HK-2 (cell line): Measurements from ENCODE around the gene PHAX.
"Not testable (repeated sequence)": the region's sequence is repeated elsewhere in the genome, so short reads cannot be mapped to it uniquely, and the experiment has no call there.

Experiments used
- DNase-seq: peaks from one replicate; pipeline ENCODE4 v3.0.0-alpha.2; 2018; ENCODE audit not compliant: unreplicated experiment

The PHAX gene

GRCh38 chr5:126656401-126657007 is 55.8 kb downstream of the PHAX start:
- DNase-seq: no peak

GRCh38 chr5:126658561-126658960 is 57.8 kb downstream of the PHAX start:
- DNase-seq: no peak

- DNase-seq: no peak
These were observed 59.2 kb downstream of the PHAX start for GRCh38 chr5:126659805-126660482.

- no peak for DNase-seq
These were observed 63.8 kb downstream of the PHAX start for GRCh38 chr5:126664586-126664985.

- DNase-seq: not testable (repeated sequence)
These were observed 69.4 kb downstream of the PHAX start for GRCh38 chr5:126670109-126670508.

DNA sequence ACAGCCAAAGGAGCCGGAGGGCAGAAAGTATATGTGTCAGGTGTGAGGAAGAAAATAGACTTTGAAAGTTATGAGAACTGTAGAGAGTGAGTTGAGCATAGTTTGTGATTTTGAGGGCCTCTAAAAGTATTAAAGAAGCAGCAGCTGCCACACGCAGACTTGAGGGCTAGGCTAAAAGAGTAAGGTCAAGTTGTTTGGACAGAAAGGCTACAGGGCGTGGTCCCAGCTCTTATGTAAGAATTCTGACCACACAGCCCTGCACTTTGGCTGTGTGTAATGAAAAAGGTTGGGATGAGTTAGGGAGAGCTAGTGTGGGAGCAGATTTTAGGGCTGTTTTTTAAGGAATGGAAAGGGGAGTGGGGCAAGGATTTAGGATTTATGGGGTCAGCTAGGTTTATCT is 70.9 kb downstream of the PHAX start:
- not testable (repeated sequence) for DNase-seq

GRCh38 chr5:126673477-126673876 is 72.7 kb downstream of the PHAX start:
- DNase-seq: no peak

GRCh38 chr5:126674145-126674544 is 73.4 kb downstream of the PHAX start:
- no peak for DNase-seq

DNA sequence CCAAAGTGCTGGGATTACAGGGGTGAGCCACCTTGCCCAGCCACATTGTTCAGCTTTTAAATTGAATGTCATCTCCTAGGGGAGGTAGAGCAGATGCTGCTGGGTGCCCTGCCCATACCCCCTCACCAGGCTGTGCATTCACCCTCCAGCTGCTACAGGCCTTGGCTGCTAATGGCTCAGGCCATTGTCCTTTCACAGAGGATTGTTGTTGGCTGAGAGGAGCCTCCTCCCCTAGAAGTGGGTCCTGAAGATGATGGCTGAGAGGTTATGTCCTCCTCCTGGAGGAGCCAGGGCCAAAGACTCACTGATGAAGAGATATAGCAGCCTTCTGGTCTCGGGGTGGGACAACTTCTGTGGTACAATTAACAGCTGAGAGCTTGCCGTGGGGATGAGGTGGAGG is 74.6 kb downstream of the PHAX start:
- DNase-seq: no peak

DNA sequence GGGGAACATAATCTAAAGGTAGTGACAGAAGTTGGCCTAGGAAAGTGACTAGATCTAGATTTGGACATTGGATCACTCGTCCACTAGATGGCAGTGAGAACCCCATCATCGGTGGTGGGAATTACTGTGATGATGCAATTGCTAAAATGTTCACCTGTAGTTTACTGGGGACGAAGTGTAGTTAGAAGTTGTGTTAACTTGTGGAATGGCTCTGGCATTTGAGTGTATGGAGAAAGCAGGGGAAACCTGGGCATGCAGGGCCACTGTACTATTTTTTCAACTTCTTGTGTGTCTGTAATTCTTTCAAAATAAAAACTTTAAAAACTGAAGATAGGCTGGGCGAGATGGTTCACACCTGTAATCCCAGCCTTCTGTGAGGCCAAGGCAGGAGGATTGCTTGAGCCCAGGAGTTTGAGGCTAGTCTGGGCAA is 75.5 kb downstream of the PHAX start:
- DNase-seq: peak; percentile 29
